Endodermal cell (in vitro differentiated cells): Measurements from ENCODE around the gene CDRT15. TPM values are rescaled to one million over a fixed set of nuclear protein-coding genes. Genes with fewer than 3 reads are reported as not detected.
"Not testable (repeated sequence)": the region's sequence is repeated elsewhere in the genome, so short reads cannot be mapped to it uniquely, and the experiment has no call there.

ENCODE experiments used
- DNase-seq: peaks from one replicate; pipeline ENCODE4 v3.0.0-alpha.2; 2017
- H3K27ac ChIP-seq: 2 replicates; pipeline ENCODE4 v1.5.1; 2013; ENCODE audit warnings: mild to moderate bottlenecking, low read depth, low read length, moderate library complexity
- H3K27me3 ChIP-seq: 2 replicates; pipeline ENCODE4 v1.6.1; 2013; ENCODE audit warnings: mild to moderate bottlenecking, low read length, moderate library complexity; ENCODE audit not compliant: insufficient read depth, control insufficient read depth, poor library complexity, severe bottlenecking
- H3K36me3 ChIP-seq: 2 replicates; pipeline ENCODE4 v1.7.0; 2013; ENCODE audit warnings: mild to moderate bottlenecking, low read length, moderate library complexity; ENCODE audit not compliant: control insufficient read depth, insufficient read depth
- H3K4me1 ChIP-seq: one replicate; pipeline ENCODE4 v1.7.0; 2013; ENCODE audit warnings: low read length; ENCODE audit not compliant: control insufficient read depth, insufficient read depth
- H3K4me3 ChIP-seq: 2 replicates; pipeline ENCODE4 v1.5.1; 2013; ENCODE audit warnings: mild to moderate bottlenecking, low read length, moderate library complexity
- H3K9ac ChIP-seq: 2 replicates; pipeline ENCODE4 v1.6.1; 2013; ENCODE audit warnings: mild to moderate bottlenecking, low read length, moderate library complexity; ENCODE audit not compliant: poor library complexity, severe bottlenecking; ENCODE audit errors: extremely low read depth
- H3K9me3 ChIP-seq: 2 replicates; pipeline ENCODE4 v1.6.1; 2013; ENCODE audit warnings: mild to moderate bottlenecking, low read length, moderate library complexity; ENCODE audit not compliant: control insufficient read depth
- H3K27ac Mint-ChIP-seq: 2 replicates; pipeline ENCODE4 v1.8.0; 2020; ENCODE audit warnings: mixed read lengths
- H3K27me3 Mint-ChIP-seq: 2 replicates; pipeline ENCODE4 v1.8.0; 2021; ENCODE audit warnings: mild to moderate bottlenecking, mixed read lengths; ENCODE audit not compliant: insufficient read depth
- H3K36me3 Mint-ChIP-seq: 2 replicates; pipeline ENCODE4 v1.8.0; 2020; ENCODE audit warnings: low read depth, mixed read lengths
- H3K4me1 Mint-ChIP-seq: 2 replicates; pipeline ENCODE4 v1.8.0; 2020; ENCODE audit warnings: mixed read lengths
- H3K4me3 Mint-ChIP-seq: 2 replicates; pipeline ENCODE4 v1.8.0; 2020; ENCODE audit warnings: mild to moderate bottlenecking, moderate library complexity, mixed read lengths
- H3K9me3 Mint-ChIP-seq: 2 replicates; pipeline ENCODE4 v1.8.0; 2020; ENCODE audit warnings: mild to moderate bottlenecking, mixed read lengths
- CTCF ChIP-seq: fragments of 200-600 bp; sonication (generic); conservative IDR thresholded peaks from 2 replicates; pipeline ENCODE4 v1.5.0; 2021; ENCODE audit warnings: antibody characterized with exemption, mild to moderate bottlenecking
- WGBS, 2 experiments: methylation state at CpG; one replicate each; pipeline versions ENCODE4 v1.1.5 to v1.1.7; 2013; ENCODE audit warnings: missing lambda C conversion rate in 2 of 2, mixed read lengths in 1 of 2; ENCODE audit not compliant: insufficient coverage in 1 of 2, insufficient read length in 1 of 2; 5-methylcytosine and 5-hydroxymethylcytosine counted together
- total RNA-seq, 2 donors: library from RNA; stranded (reverse); fragmentation: NEBNext Ultra II Directional in 1 of 2; extraction: Animal tissue kit (Norgen Biotek cat#: 25700) in 1 of 2; gene quantifications; 2 replicates in 1 of 2; 3 replicates in 1 of 2; pipeline ENCODE4 v1.2.1, GENCODE V29; 2021

CDRT15 gene
- total RNA-seq, 2 donors from 2014 or later: not detected

GRCh38 chr17:14197057-14197456, 39.6 kb downstream of the CDRT15 start:
- Mint-ChIP-seq H3K4me1 (peaks cover 15% of the 10 kb centered on the region), H3K4me3 (no peak overlapping the region), H3K27me3 (no peaks in the 10 kb centered on the region), H3K9me3 (no peaks in the 10 kb centered on the region), H3K27ac (no peak overlapping the region), H3K36me3 (peaks cover 4% of the 10 kb centered on the region)
- WGBS, 2 experiments: 94 to 100% methylated on average over 2 of the region's 2 CpGs
- TF ChIP-seq CTCF: no peak
- H3K9ac ChIP-seq: no peak overlapping the region
- H3K4me1 ChIP-seq: no peaks in the 10 kb centered on the region
- H3K27me3 ChIP-seq: no peaks in the 10 kb centered on the region
- no peak overlapping the region for H3K27ac ChIP-seq
- no peak overlapping the region for H3K4me3 ChIP-seq
- DNase-seq: no peak
- no peaks in the 10 kb centered on the region for H3K9me3 ChIP-seq
- peaks cover 16% of the 10 kb centered on the region for H3K36me3 ChIP-seq

GRCh38 chr17:14196377-14196997, 40.2 kb downstream of the CDRT15 start:
- Histone ChIP-seq H3K4me3 (no peak overlapping the region), H3K36me3 (peaks cover 16% of the 10 kb centered on the region), H3K4me1 (no peaks in the 10 kb centered on the region), H3K9ac (no peak overlapping the region), H3K27me3 (no peaks in the 10 kb centered on the region), H3K9me3 (no peaks in the 10 kb centered on the region), H3K27ac (no peak overlapping the region)
- TF ChIP-seq CTCF: peak; percentile 67
- H3K36me3 Mint-ChIP-seq: peaks cover 7% of the 10 kb centered on the region
- peaks cover 12% of the 10 kb centered on the region for H3K4me1 Mint-ChIP-seq
- no peak overlapping the region for H3K4me3 Mint-ChIP-seq
- 78 to 99% methylated on average over 1 to 4 of the region's 4 CpGs for WGBS, 2 experiments
- DNase-seq: peak; percentile 44
- no peaks in the 10 kb centered on the region for H3K9me3 Mint-ChIP-seq
- H3K27ac Mint-ChIP-seq: no peak overlapping the region
- H3K27me3 Mint-ChIP-seq: no peaks in the 10 kb centered on the region

GRCh38 chr17:14192636-14193344, 43.9 kb downstream of the CDRT15 start:
- H3K4me1 Mint-ChIP-seq, H3K36me3 ChIP-seq, H3K9me3 Mint-ChIP-seq, H3K4me3 ChIP-seq, H3K4me1 ChIP-seq, H3K9me3 ChIP-seq, H3K27ac ChIP-seq, DNase-seq, H3K9ac ChIP-seq, H3K27ac Mint-ChIP-seq, H3K4me3 Mint-ChIP-seq, H3K27me3 ChIP-seq, H3K36me3 Mint-ChIP-seq, H3K27me3 Mint-ChIP-seq: not testable (repeated sequence)
- 93% methylated on average over 7 of the region's 13 CpGs; no CpG with 5 or more reads in 1 of the 2 experiments for WGBS, 2 experiments

- H3K4me3 ChIP-seq, H3K9ac ChIP-seq, H3K27me3 ChIP-seq, H3K9me3 Mint-ChIP-seq, H3K36me3 ChIP-seq, H3K36me3 Mint-ChIP-seq, H3K4me1 Mint-ChIP-seq, H3K4me1 ChIP-seq, H3K27ac ChIP-seq, H3K27ac Mint-ChIP-seq, H3K4me3 Mint-ChIP-seq, H3K9me3 ChIP-seq, H3K27me3 Mint-ChIP-seq: not testable (repeated sequence)
- 91% methylated on average over 10 of the region's 11 CpGs; no CpG with 5 or more reads in 1 of the 2 experiments for WGBS, 2 experiments
- DNase-seq: peak; percentile 22
Observed at GRCh38 chr17:14192039-14192438, 44.6 kb downstream of the CDRT15 start.

- H3K4me1 Mint-ChIP-seq, H3K9me3 Mint-ChIP-seq, DNase-seq, H3K4me3 Mint-ChIP-seq, H3K9ac ChIP-seq, H3K36me3 Mint-ChIP-seq, H3K36me3 ChIP-seq, H3K4me3 ChIP-seq, H3K4me1 ChIP-seq, H3K9me3 ChIP-seq, H3K27me3 ChIP-seq, H3K27ac ChIP-seq, H3K27ac Mint-ChIP-seq, H3K27me3 Mint-ChIP-seq: not testable (repeated sequence)
Observed at GRCh38 chr17:14191469-14191868, 45.2 kb downstream of the CDRT15 start.

GRCh38 chr17:14190774-14191173, 45.9 kb downstream of the CDRT15 start:
- not testable (repeated sequence) for H3K9me3 ChIP-seq, H3K4me3 Mint-ChIP-seq, H3K4me3 ChIP-seq, H3K36me3 Mint-ChIP-seq, H3K36me3 ChIP-seq, H3K27ac ChIP-seq, H3K4me1 ChIP-seq, H3K27me3 Mint-ChIP-seq, H3K27ac Mint-ChIP-seq, H3K9me3 Mint-ChIP-seq, H3K9ac ChIP-seq, DNase-seq, H3K4me1 Mint-ChIP-seq, H3K27me3 ChIP-seq
- WGBS, 2 experiments: 89% methylated on average over 1 of the region's 1 CpG; no CpG with 5 or more reads in 1 of the 2 experiments
